ENCODE results near the gene TYRP1.

Gene TYRP1

GRCh38 chr9:12718482-12719026 is 25.4 kb downstream of the TYRP1 start:
- peak overlapping the region; percentile 75 for H3K27ac ChIP-seq (ENCODE audit: low read depth, low read length)

GRCh38 chr9:12719431-12719830 is 26.2 kb downstream of the TYRP1 start:
- no CpG with 5 or more reads among the region's 1 CpG for WGBS (ENCODE audit: extremely low coverage, insufficient coverage, insufficient read length)
- no peaks in the 10 kb centered on the region for H3K79me2 ChIP-seq (ENCODE audit: control insufficient read depth, insufficient read depth, low read length, poor library complexity)
- H3K14ac ChIP-seq (ENCODE audit: low read length): no peak overlapping the region
- H3K79me1 ChIP-seq (ENCODE audit: low read length): peaks cover 8% of the 10 kb centered on the region
- H3K27ac ChIP-seq (ENCODE audit: low read depth, low read length): no peak overlapping the region
- H2AFZ ChIP-seq (ENCODE audit: insufficient read depth, low read length, poor library complexity): no peak overlapping the region
- H3K4ac ChIP-seq (ENCODE audit: low read depth, low read length): no peak overlapping the region
- peak in 1 of 2 donors; percentile 61 for DNase-seq
- no peak overlapping the region for H3K4me3 ChIP-seq (ENCODE audit: low read depth, low read length)
- no peak overlapping the region for H2AK5ac ChIP-seq (ENCODE audit: low read length)
- H2BK120ac ChIP-seq (ENCODE audit: insufficient read depth, low read length, poor library complexity): no peak overlapping the region
- no peaks in the 10 kb centered on the region for H3K9me3 ChIP-seq (ENCODE audit: insufficient read depth, low read depth, low read length)
- no peaks in the 10 kb centered on the region for H3K27me3 ChIP-seq (ENCODE audit: insufficient read depth, low read length)
- no peak overlapping the region for H3K18ac ChIP-seq (ENCODE audit: low read length)
- no peak overlapping the region for H3K9ac ChIP-seq (ENCODE audit: low read length)
- H3K4me2 ChIP-seq (ENCODE audit: low read length): no peak overlapping the region
- H3K4me1 ChIP-seq (ENCODE audit: control insufficient read depth in 1 of 2, insufficient read depth in 2 of 2, low read length in 2 of 2): peaks cover 0 to 4% of the 10 kb centered on the region in 2 experiments
- no peak overlapping the region for H2BK5ac ChIP-seq (ENCODE audit: low read depth, low read length, poor library complexity)
- H4K91ac ChIP-seq (ENCODE audit: low read depth, low read length): no peak overlapping the region
- no peak overlapping the region for H4K12ac ChIP-seq (ENCODE audit: low read depth, low read length)
- H4K8ac ChIP-seq (ENCODE audit: low read depth, low read length): no peak overlapping the region
- no peak overlapping the region for H2BK12ac ChIP-seq (ENCODE audit: low read length)
- H3K36me3 ChIP-seq (ENCODE audit: control insufficient read depth in 1 of 2, insufficient read depth in 2 of 2, low read length in 2 of 2): no peaks in the 10 kb centered on the region
- H3K23ac ChIP-seq (ENCODE audit: low read length): no peak overlapping the region

More at GRCh38 chr9:12718482-12719026, 25.4 kb downstream of the TYRP1 start:
- no peaks in the 10 kb centered on the region for H3K79me2 ChIP-seq (ENCODE audit: control insufficient read depth, insufficient read depth, low read length, poor library complexity)
- H3K4me2 ChIP-seq (ENCODE audit: low read length): peak overlapping the region; percentile 59
- H3K79me1 ChIP-seq (ENCODE audit: low read length): peaks cover 8% of the 10 kb centered on the region
- H2AK5ac ChIP-seq (ENCODE audit: low read length): no peak overlapping the region
- peak overlapping the region; percentile 37 for H2BK5ac ChIP-seq (ENCODE audit: low read depth, low read length, poor library complexity)
- H3K14ac ChIP-seq (ENCODE audit: low read length): no peak overlapping the region
- no peaks in the 10 kb centered on the region for H3K27me3 ChIP-seq (ENCODE audit: insufficient read depth, low read length)
- peak overlapping the region; percentile 20 for H4K8ac ChIP-seq (ENCODE audit: low read depth, low read length)
- H3K36me3 ChIP-seq (ENCODE audit: control insufficient read depth in 1 of 2, insufficient read depth in 2 of 2, low read length in 2 of 2): no peaks in the 10 kb centered on the region
- WGBS (ENCODE audit: extremely low coverage, insufficient coverage, insufficient read length): no CpG with 5 or more reads among the region's 7 CpGs
- H4K91ac ChIP-seq (ENCODE audit: low read depth, low read length): peak overlapping the region; percentile 59
- H3K9me3 ChIP-seq (ENCODE audit: insufficient read depth, low read depth, low read length): no peaks in the 10 kb centered on the region
- no peak overlapping the region for H2AFZ ChIP-seq (ENCODE audit: insufficient read depth, low read length, poor library complexity)
- peak overlapping the region; percentile 33 for H2BK120ac ChIP-seq (ENCODE audit: insufficient read depth, low read length, poor library complexity)
- no peak overlapping the region for H4K12ac ChIP-seq (ENCODE audit: low read depth, low read length)
- no peak overlapping the region for H3K18ac ChIP-seq (ENCODE audit: low read length)
- peak overlapping the region; percentile 16 for H2BK12ac ChIP-seq (ENCODE audit: low read length)
- peak overlapping the region; percentile 37 for H3K23ac ChIP-seq (ENCODE audit: low read length)
- no peak overlapping the region for H3K4me3 ChIP-seq (ENCODE audit: low read depth, low read length)
- no peak overlapping the region for H3K4ac ChIP-seq (ENCODE audit: low read depth, low read length)
- DNase-seq: no peak
- H3K4me1 ChIP-seq (ENCODE audit: control insufficient read depth in 1 of 2, insufficient read depth in 2 of 2, low read length in 2 of 2): peaks cover 0 to 4% of the 10 kb centered on the region in 2 experiments
- H3K9ac ChIP-seq (ENCODE audit: low read length): no peak overlapping the region

DNA sequence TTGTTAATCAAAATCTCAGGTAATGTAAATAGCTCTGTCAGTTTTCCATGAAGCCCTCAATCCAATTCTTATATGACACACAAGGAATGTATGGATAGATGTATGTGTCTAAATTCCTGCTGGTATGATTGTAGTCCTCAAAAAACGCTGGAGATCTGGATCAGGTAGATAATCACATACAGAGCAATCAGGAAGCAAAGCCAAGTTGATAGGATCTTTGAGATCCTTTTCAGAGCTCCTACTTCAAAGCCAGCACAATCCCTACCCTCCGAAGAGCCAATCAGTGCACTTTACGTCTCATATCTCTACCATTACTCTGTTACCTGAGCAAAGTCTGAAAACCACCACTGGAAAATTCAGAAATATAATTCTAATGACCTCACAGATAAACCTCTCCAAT is 27.4 kb downstream of the TYRP1 start:
- Histone ChIP-seq H3K4me1 (ENCODE audit: control insufficient read depth in 1 of 2, insufficient read depth in 2 of 2, low read length in 2 of 2) (peaks cover 0 to 4% of the 10 kb centered on the region in 2 experiments), H3K36me3 (ENCODE audit: control insufficient read depth in 1 of 2, insufficient read depth in 2 of 2, low read length in 2 of 2) (no peaks in the 10 kb centered on the region), H2BK5ac (ENCODE audit: low read depth, low read length, poor library complexity) (no peak overlapping the region), H2BK12ac (ENCODE audit: low read length) (no peak overlapping the region), H3K9ac (ENCODE audit: low read length) (no peak overlapping the region), H3K18ac (ENCODE audit: low read length) (no peak overlapping the region), H3K79me2 (ENCODE audit: control insufficient read depth, insufficient read depth, low read length, poor library complexity) (no peaks in the 10 kb centered on the region), H4K12ac (ENCODE audit: low read depth, low read length) (no peak overlapping the region), H3K27me3 (ENCODE audit: insufficient read depth, low read length) (no peaks in the 10 kb centered on the region), H3K4ac (ENCODE audit: low read depth, low read length) (no peak overlapping the region), H3K4me2 (ENCODE audit: low read length) (no peak overlapping the region), H3K9me3 (ENCODE audit: insufficient read depth, low read depth, low read length) (no peaks in the 10 kb centered on the region), H3K27ac (ENCODE audit: low read depth, low read length) (no peak overlapping the region), H2AK5ac (ENCODE audit: low read length) (no peak overlapping the region), H3K79me1 (ENCODE audit: low read length) (peaks cover 8% of the 10 kb centered on the region), H3K4me3 (ENCODE audit: low read depth, low read length) (no peak overlapping the region), H2AFZ (ENCODE audit: insufficient read depth, low read length, poor library complexity) (no peak overlapping the region), H4K91ac (ENCODE audit: low read depth, low read length) (no peak overlapping the region), H3K23ac (ENCODE audit: low read length) (no peak overlapping the region), H3K14ac (ENCODE audit: low read length) (no peak overlapping the region), H2BK120ac (ENCODE audit: insufficient read depth, low read length, poor library complexity) (peak overlapping the region; percentile 66), H4K8ac (ENCODE audit: low read depth, low read length) (no peak overlapping the region)
- no CpG with 5 or more reads among the region's 3 CpGs for WGBS (ENCODE audit: extremely low coverage, insufficient coverage, insufficient read length)
- peak; percentile 58 to 81 for DNase-seq

DNA sequence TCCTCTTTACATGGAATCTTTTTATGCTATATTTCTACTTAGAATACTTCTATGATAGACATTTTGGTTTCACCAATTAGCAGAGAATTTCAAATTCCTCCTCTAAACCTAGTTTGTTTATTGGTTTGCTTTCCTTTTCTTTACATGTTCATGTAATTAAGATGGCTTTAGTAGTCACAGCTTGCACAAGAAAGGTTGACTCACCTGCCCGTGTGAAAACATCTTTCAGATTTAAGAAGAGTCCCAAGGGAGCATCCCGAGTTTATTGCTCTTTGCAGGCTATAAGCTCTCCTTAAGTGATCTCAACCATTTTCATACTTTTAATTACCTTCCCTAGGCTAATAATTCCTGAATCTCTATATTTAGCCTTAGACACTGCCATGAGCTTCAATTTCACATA is 28.9 kb downstream of the TYRP1 start:
- no peaks in the 10 kb centered on the region for H3K9me3 ChIP-seq (ENCODE audit: insufficient read depth, low read depth, low read length)
- H3K36me3 ChIP-seq (ENCODE audit: control insufficient read depth in 1 of 2, insufficient read depth in 2 of 2, low read length in 2 of 2): no peaks in the 10 kb centered on the region
- H3K27ac ChIP-seq (ENCODE audit: low read depth, low read length): no peak overlapping the region
- H3K4me3 ChIP-seq (ENCODE audit: low read depth, low read length): no peak overlapping the region
- no peak overlapping the region for H3K23ac ChIP-seq (ENCODE audit: low read length)
- WGBS (ENCODE audit: extremely low coverage, insufficient coverage, insufficient read length): no CpG with 5 or more reads among the region's 2 CpGs
- H3K79me2 ChIP-seq (ENCODE audit: control insufficient read depth, insufficient read depth, low read length, poor library complexity): no peaks in the 10 kb centered on the region
- DNase-seq: peak in 1 of 2 donors; percentile 25
- no peak overlapping the region for H2BK120ac ChIP-seq (ENCODE audit: insufficient read depth, low read length, poor library complexity)
- H3K79me1 ChIP-seq (ENCODE audit: low read length): peaks cover 8% of the 10 kb centered on the region
- no peak overlapping the region for H2AK5ac ChIP-seq (ENCODE audit: low read length)
- no peak overlapping the region for H2BK5ac ChIP-seq (ENCODE audit: low read depth, low read length, poor library complexity)
- no peaks in the 10 kb centered on the region for H3K27me3 ChIP-seq (ENCODE audit: insufficient read depth, low read length)
- H3K4me1 ChIP-seq (ENCODE audit: control insufficient read depth in 1 of 2, insufficient read depth in 2 of 2, low read length in 2 of 2): peaks cover 0 to 4% of the 10 kb centered on the region in 2 experiments
- no peak overlapping the region for H3K18ac ChIP-seq (ENCODE audit: low read length)
- no peak overlapping the region for H3K9ac ChIP-seq (ENCODE audit: low read length)
- H3K4me2 ChIP-seq (ENCODE audit: low read length): no peak overlapping the region
- H2AFZ ChIP-seq (ENCODE audit: insufficient read depth, low read length, poor library complexity): no peak overlapping the region
- H2BK12ac ChIP-seq (ENCODE audit: low read length): no peak overlapping the region
- no peak overlapping the region for H3K14ac ChIP-seq (ENCODE audit: low read length)
- H4K91ac ChIP-seq (ENCODE audit: low read depth, low read length): no peak overlapping the region
- H4K12ac ChIP-seq (ENCODE audit: low read depth, low read length): no peak overlapping the region
- H4K8ac ChIP-seq (ENCODE audit: low read depth, low read length): no peak overlapping the region
- no peak overlapping the region for H3K4ac ChIP-seq (ENCODE audit: low read depth, low read length)

All from trophoblast cell (in vitro differentiated cells and primary cell).